ENCODE results near the gene TMEM89.

DNA sequence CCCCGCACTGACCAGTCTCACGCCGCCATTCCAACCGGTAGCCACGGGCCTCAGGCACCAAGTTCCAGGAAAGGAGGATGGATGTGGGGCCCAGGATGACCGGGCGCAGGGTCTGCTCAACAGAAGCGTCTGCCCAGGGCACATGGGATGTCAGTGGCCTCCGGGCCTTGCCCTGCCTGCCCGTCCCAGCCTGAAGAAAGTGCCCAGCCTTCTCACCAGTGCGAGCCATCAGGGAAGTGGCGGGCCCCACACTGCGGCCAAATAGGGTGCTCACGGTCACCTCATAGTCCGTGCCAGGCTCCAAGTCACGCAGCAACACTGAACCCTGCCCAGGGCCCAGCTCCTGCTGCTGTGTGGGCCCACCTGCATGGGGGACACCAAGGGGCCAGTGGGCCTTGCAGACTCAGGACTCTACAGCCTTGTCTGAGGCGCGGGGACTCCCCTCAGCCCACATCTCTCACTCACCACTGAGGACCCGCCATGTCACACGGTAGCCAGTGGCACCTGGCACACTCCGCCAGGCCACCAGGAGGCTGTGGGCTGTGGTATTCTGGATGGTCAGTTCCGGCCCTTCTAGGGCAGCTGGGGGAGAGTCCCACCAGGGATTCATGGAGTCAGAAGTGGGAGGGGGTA lies 29.6 kb downstream of the TMEM89 start:
- TF ChIP-seq SP1 (IDR thresholded peaks at IDR 0.05) (no peak), SUZ12 (IDR thresholded peaks at IDR 0.05) (no peak), BHLHE40 (IDR thresholded peaks at IDR 0.05; ENCODE audit: borderline replicate concordance) (no peak), LEF1 (IDR thresholded peaks at IDR 0.05; ENCODE audit: borderline replicate concordance) (no peak), FOXK2 (IDR thresholded peaks at IDR 0.05) (no peak), FOXM1 (IDR thresholded peaks at IDR 0.05; ENCODE audit: borderline replicate concordance) (no peak), TARDBP (IDR thresholded peaks at IDR 0.05) (no peak)

Data from HEK293T (cell line).